HuH-7 (cell line): ENCODE measurements around the gene COG4.
A peak's percentile ranks its signal among the peaks of the same experiment; 100 is the strongest.
"Not testable (repeated sequence)": the region's sequence is repeated elsewhere in the genome, so short reads cannot be mapped to it uniquely, and the experiment has no call there.

Experiments used
- DNase-seq: peaks from one replicate; pipeline ENCODE4 v3.0.0; 2011; ENCODE audit warnings: low spot score

Gene COG4

DNA sequence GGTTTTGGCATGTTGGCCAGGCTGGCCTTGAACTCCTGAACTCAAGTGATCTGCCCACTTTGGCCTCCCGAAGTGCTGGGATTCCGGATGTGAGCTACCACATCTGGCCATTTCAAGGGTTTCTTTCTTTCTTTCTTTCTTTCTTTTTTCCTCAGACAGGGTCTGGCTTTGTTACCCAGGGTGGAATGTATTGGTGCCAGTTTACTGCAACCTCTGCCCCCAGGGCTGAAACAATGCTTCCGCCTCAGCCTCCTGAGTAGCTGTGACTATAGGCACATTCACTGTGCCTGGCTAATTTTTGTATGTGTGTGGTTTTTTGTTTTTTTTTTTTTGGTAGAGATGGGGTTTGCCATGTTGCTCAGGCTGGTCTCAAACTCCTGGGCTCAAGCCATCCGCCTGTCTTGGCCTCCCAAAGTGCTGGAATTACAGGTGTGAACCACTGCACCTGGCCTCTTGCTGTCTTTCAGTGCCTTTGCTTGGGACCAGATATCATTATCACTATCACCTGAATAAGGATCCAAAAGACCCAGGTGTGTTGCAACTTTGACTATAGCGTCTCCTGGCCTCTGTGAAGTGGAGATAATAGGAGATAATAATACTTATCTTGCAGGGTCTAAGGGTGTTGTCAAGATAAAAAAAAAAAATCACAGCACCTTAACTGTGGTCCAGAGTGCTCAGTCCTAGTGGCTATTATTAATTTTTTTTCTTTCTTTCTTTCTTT lies 65.7 kb downstream of the COG4 start:
- DNase-seq, result no peak

DNA sequence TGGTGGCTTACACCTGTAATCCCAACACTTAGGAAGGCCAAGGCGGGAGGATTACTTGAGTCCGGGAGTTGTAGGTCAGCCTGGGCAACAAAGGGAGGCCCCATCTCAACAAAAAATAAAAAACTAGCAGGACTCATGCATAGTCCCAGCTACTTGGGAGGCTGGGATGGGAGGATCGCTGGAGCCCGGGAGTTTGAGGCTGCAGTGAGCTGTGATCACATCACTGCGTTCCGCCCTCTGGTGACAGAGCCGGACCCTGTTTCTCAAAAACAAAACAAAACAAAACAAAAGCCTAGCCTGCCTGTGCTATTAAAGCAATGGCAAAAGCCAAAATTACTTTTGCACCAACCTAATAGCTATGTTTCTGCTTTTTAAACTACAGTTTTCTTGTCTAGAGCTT lies 67.4 kb downstream of the COG4 start:
- DNase-seq, result no peak

DNA sequence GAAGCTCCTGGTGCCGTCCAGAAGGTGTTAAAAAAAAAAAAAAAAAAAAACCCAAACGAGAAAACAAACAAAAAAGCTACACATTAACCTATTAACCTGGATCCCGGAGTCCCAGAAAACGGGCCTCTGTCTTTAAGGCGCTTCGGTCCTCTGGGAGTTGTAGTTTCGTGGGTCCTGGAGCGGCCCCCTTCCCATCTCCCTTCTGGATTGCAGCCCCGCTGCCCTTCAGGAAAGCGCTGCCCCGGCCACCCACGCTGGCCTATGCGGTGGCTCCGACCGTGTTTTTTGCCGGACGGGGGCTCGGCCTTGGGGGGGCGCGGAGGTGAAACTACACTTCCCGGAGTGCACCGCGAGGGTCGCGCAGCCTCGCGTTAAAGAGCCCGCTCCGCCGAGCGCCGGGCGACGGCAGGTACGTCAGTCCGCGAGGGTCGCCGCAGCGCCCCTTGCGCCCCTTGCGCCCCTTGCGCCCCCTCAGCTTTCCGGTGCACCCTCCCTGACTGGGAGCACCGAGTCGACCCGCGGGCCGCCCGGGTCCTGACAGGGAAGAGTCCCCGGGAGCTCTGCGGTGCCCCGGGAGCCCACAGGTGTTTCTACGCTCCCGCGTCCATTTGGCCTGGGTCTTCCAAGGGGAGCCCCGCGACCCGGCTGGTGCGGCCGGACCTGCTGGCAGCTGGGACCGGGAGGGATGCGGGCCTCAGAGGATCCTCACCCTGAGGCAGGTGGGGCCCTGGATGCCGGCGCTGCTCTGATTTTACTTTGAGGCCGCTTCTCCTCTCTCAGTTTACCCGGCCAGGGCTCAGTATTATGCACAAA lies 68.9 kb downstream of the COG4 start, which contains the start of gene FCSK:
TSS of gene FCSK (plus strand) at position 374 of the 813 bp plus-strand sequence. CDS start 8,596 bp downstream, outside the sequence.
- DNase-seq, result peak; percentile 99

DNA sequence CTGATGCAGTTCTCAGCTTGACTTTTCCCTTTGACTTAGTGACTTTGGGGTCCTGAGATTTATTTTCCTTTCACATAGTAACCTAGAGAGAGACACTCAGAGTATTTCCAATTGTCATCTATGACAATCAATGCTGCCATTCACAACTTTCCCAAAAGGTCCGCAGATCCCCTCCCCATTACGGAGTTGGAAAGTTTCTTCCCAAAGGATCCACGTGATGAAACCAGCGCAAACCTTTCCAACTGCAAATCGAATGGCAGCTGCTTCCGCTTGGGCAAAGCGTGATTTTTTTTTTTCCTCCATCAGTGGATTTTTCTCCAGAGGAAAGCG lies 69.5 kb downstream of the COG4 start:
- peak; percentile 78 for DNase-seq

DNA sequence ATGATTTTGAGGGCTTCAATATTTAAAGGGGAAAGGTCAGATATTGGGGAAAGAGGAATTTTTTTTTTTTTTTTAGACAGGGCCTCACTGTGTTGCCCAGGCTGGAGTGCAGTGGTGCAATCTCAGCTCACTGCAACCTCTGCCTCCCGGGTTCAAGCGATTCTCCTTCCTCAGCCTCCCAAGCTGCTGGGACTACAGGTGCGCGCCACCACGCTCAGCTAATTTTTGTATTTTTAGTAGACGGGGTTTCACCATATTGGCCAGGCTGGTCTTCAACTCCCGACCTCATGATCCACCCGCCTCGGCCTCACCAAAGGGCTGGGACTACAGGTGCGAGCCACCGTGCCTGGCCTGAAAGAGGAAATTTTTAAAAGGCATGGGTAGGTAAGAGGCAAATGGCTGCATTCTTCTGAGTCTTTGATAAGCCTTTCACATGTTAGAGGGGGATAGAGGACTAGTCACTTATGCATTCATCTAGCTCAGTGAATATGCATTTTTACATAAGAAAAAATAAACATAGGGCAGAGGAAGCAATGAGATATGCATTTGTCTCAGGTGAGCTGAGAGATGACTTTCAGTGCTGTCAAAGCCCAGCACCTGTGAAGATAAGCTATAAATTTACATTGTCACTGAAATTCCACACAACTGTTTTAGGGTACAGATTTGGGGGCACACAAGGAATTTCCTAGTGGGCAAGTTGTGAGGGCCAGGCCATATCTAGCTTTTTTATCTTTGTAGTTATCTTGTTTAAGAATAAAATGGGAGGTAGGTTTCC lies 70.0 kb downstream of the COG4 start:
- no peak for DNase-seq

DNA sequence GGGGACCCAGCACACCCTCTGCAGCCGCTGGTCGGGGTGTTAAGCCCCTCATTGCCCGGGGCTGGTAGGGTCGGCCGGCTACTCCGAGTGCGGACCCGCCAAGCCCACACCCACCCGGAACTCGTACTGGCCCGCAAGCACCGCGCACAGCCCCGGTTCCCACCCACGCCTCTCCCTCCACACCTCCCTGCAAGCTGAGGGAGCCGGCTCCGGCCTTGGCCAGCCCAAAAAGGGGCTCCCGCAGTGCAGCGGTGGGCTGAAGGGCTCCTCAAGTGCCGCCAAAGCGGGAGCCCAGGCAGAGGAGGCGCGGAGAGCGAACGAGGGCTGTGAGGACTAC lies 72.4 kb downstream of the COG4 start:
- DNase-seq, result not testable (repeated sequence)

DNA sequence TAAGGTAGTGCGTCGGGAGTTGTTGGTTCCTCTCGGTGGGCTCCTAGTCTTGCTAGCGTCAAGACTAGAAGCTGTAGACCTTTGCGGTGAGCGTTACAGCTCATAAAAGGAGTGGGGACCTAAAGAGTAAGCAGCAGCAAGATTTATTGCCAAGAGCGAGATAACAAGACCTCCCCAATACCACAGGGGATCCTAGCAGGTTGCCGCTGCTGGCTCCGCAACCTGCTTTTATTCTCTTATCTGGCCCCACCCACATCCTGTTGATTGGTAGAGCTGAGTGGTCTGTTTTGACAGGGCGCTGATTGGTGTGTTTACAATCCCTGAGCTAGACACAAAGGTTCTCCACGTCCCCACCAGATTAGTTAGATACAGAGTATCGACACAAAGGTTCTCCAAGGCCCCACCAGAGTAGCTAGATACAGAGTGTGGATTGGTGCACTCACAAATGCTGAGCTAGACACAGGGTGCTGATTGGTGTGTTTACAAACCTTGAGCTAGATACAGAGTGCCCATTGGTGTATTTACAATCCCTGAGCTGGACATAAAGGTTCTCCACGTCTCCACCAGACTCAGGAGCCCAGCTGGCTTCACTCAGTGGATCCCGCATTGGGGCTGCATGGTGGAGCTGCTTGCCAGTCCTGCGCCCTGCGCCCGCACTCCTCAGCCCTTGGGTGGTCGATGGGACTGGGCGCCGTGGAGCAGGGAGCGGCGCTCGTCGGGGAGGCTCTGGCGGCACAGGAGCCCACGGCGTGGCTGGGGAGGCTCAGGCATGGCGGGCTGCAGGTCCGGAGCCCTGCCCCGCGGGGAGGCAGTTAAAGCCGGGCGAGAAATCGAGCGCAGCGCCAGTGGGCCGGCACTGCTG lies 73.0 kb downstream of the COG4 start:
- DNase-seq, result not testable (repeated sequence)

DNA sequence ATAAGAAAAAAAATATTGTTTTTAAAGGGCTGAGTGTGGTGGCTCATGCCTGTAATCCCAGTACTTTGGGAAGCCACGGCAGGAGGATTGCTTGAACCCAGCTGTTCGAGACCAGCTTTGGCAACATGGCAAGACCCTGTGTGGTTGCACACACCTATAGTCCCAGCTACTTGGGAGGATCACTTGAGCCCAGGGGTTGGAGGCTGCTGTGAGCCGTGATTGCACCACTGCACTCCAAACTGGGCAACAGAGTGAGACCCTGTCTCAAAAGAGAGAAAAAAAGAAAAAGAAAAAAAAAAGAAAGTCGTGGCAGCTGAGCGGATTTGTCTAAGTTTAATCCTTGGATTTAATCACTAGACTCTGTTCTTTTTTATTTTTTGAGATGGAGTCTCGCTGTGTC lies 75.3 kb downstream of the COG4 start:
- DNase-seq, result no peak

DNA sequence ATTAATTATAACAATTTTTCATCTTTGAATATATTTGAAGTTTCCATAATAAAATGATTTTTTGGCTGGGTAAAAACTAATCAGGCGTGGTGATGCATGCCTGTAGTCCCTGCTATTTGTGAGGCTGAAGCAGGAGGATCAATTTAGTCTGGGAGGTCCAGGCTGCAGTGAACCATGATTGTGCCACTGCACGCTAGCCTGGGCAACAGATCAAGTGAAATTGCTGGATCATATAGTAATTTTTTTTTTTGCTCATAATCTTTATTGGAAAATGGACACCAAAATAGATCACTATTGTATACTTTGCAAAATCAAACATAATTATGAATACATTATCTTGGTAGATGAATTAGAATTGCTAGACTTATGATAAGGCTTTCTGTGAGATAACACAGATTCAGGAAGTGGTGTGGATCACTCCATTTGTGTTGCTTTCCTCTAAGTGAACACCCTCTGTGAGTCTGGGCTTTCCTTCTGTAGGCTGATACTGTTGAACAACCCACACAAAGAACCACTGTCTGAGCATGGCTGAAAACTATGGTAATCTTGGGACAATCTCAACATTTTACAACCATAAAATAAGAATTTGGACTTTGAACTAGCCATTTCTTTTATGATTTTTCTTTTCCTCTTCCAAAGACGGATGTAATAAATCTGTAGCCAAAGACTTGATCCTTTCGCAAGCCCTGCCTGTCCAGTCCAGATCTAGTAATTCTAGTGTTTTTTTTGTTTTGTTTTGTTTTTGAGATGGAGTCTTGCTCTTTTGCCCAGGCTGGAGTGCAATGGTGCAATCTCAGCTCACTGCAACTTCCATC lies 78.9 kb downstream of the COG4 start:
- peak; percentile 75 for DNase-seq

DNA sequence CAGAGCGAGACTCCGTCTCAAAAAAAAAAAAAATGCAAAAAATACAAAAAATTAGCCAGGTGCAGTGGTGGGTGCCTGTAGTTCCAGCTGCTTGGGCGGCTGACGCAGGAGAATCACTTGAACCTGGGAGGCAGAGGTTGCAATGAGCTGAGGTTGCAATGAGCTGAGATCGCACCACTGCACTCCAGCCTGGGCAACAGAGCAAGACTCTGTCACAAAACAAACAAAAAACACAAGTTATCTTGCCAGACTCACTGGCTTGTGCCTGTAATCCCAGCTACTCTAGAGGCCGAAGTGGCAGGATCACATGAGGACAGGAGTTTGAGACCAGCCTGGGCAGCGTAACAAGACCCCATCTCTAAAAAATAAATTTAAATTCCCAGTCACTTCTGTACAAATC lies 81.0 kb downstream of the COG4 start:
- DNase-seq, result no peak

DNA sequence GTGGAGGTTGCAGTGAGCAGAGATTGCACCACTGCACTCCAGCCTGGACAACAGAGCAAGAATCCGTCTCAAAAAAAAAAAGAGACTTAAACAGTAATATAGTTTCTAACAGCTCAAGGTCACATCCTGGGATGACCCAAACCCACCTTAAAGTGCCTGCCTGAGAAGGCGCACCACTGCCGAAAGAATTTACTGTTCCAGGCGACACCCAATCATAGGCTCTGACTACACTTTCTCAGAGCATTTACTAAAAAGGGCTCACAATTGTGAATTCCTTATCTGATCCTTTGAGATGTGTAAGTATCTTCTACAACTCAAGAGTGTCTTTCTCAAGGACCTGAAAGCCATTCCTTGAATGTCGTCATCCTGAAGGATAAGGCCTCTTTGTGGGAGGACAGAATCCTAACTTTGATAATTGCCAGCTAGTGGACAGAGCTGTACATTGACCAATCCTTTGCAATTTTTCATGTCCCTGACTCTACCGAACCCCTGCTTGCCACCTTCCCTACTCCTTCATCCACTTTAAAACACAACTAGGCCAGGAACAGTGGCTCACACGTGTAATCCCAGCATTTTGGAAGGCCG lies 81.9 kb downstream of the COG4 start:
- no peak for DNase-seq

DNA sequence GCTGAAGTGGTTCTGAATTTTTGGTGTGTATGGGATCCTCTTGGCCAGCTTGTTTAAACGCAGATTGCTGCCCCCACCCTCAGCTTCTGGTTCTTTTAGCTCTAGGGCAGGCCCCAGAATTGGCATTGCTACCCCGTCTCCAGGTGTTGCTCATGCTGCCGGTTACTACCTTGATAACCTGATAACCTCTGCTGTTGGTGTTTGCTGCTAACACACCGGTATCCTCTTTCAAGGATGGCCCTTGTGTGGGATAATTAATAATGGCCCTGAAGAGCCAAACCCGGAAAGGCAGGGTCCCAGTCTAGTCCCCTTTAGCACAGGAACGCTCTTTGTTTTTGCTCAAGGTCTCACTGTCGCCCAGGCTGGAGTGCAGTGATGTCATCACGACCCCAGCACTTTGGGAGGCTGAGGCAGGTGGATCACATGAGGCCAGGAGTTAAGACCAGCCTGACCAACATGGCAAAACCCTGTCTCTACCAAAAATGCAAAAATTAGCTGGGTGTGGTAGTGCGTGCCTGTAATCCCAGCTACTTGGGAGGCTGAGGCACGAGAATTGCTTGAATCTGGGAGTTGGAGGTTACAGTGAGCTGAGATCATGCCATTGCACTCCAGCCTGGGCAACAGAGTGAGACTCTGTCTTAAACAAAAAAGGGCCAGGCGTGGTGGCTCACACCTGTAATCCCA lies 83.2 kb downstream of the COG4 start:
- DNase-seq, result no peak

DNA sequence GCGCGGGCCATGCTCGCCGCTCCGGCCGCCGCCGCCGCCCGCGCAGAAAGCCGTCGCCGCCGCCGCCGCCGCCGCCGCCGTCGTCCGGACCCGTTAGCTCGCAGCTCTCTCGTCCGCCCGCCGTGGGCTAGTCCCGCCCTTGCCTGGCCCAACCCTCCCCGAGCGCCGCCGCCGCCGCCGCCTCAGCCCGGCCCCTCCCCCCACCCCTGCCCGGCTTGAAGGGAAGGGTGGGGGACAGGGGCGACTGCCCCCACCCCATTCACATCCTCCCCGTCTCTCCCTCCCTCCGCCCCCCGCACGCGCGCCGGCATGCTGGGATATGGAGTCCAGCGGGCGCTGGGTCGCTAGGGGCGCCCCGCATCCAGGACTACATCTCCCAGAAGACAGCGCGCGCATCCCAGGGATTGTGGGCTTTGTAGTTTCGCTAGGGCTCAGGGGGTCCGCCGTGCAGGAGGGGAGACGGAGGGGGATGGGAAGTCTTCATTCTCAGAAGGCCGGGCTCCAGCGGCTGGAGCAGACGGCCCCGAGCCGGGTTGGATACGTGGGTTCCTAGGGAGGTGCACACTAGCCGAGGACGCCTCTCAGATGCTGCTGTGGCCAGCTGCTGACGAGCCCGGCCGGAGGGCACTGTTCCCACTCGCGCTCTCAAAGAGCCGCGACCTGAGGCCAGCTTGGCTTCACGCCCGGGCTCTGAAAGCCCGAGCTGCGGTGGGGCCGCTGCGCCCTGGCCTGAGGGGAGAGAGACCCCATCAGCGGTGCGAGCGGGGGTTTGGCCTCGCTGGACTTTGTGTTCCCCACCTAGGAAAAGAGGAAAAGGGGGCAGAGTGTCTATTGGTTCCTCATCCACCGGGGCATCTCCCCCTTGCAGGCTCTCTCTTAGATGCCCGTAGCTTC lies 84.1 kb downstream of the COG4 start, which contains the start of gene ST3GAL2:
TSS of gene ST3GAL2 (minus strand) at position 132 of the 894 bp plus-strand sequence. CDS start 40,570 bp downstream, outside the sequence.
- DNase-seq, result peak; percentile 97

DNA sequence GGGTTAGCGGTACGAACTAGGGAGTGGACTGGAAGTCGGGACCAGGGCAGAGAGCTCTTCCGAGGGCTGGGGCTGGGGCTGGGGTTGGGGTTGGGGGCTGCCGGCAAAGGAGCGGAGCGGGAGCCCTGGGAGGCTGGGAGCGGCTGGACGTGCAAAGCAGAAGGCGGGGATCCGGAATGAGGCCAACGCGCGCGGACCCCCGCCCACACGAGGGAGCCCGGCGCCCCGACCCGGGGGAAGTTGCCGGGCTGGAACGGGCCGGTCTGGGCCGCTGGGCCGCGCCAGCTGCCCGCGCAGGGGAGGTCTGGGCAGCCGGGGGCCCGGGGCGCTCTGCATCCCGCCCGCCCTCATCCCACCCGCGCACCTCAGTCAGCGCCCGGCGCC lies 84.8 kb downstream of the COG4 start:
- no peak for DNase-seq

DNA sequence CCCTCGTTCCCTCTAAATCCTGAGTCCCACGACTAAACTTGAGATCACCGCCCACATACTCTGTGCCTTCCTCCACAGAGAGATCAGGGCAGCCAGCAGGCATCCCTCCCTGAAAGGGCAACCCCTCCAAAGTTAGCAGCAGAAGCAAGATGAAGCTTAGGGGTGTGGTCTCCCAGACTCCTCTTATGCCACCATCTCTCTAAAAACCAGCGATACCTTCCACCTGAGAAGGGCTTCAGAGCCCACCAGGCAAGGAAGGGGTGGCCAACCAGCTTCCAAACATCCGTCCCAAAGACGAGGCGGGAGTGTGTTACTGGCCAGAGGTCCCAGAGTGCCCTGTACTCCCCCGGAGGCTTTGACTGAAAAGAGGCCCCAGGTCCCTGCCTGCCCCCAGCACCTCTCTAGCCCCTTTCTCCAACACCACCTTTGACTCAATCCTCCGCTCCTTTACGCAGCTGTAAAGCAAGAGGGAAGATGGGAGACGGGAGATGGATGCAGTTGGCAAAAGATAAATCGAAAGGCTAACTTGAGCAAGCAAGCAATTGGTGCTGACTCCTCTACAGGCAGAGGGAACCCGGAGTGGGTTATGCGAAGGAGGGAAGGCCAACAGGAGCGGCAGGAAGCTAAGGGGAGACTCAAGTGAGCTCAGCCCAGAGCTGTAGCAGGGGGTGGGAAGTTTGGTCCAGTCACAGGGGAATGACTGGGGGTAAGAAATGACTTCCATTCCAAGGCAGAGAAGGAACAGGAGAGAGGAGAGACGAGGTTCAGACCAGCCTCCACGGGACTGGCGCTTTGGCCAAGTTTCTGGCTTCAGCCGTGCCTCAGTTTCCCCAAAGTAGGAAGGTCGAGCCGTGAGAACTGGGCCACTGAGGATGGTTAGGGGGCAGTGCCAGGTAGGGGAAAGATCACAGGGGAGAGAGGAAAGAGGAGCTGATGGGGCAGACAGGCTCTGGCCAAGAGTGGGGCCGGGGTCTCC lies 85.5 kb downstream of the COG4 start:
- no peak for DNase-seq

DNA sequence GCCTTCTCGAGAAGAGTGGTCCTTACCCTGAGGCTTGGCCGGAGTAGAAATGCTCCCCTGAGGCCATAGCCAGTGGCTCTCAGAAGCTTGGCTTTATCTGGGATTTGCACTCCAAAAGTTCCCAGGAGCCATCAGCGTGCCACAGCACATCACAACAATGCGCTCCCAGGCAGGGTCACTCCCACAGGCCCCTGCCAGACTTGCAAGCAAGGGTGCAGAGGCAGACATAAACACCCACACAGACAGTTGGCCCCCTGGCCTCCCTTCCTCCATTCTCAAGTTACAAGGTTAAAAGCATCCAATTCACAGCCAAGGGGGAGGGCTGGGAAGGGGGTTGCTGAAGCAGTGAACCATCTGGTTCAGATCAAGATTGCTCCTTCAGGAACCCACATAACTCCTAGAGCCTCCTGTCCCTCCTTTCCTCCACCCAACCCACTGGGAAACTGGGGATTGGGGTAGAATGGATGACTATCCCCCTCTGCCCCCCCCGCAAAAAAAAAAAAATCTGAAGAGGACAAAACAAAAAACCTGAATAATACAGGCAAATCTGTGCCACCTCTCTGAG lies 86.3 kb downstream of the COG4 start:
- DNase-seq, result peak; percentile 65
